OCI-LY3 (cell line): ENCODE measurements around the gene PARD3B.

ENCODE experiments used
- H2AFZ ChIP-seq: fragments of 200-600, 300-600 bp; shearing (Covaris generic); 2 replicates; pipeline ENCODE4 v1.6.0; 2014; ENCODE audit warnings: antibody characterized with exemption, low read depth, low read length
- H3K27ac ChIP-seq: fragments of 200-600, 300-600 bp; sonication (generic); 2 replicates; pipeline ENCODE4 v1.5.1; 2014; ENCODE audit warnings: mild to moderate bottlenecking, low read length, moderate library complexity, mixed read lengths
- H3K27me3 ChIP-seq: fragments of 200-600, 300-600 bp; sonication (generic); 2 replicates; pipeline ENCODE4 v1.6.1; 2014; ENCODE audit warnings: low read depth, low read length, mixed read lengths
- H3K36me3 ChIP-seq: fragments of 200-600, 300-600 bp; sonication (generic); replicated peaks from 2 replicates; pipeline ENCODE3; 2014; ENCODE audit warnings: low read depth, low read length, mixed read lengths
- H3K4me1 ChIP-seq: fragments of 300-600, 200-600 bp; sonication (generic); 2 replicates; pipeline ENCODE4 v1.6.1; 2014; ENCODE audit warnings: low read length, mixed read lengths
- H3K4me2 ChIP-seq: fragments of 200-600, 300-600 bp; sonication (generic); 2 replicates; pipeline ENCODE4 v1.6.1; 2014; ENCODE audit warnings: low read length, mixed read lengths
- H3K4me3 ChIP-seq: fragments of 300-600, 200-600 bp; sonication (generic); 2 replicates; pipeline ENCODE4 v1.5.1; 2014; ENCODE audit warnings: antibody characterized with exemption, mild to moderate bottlenecking, low read length, moderate library complexity
- H3K79me2 ChIP-seq: fragments of 300-600, 200-600 bp; shearing (Covaris generic); 2 replicates; pipeline ENCODE4 v1.6.1; 2014; ENCODE audit warnings: mild to moderate bottlenecking, low read length, mixed read lengths
- H3K9ac ChIP-seq: fragments of 300-600, 200-600 bp; shearing (Covaris generic); 2 replicates; pipeline ENCODE4 v1.6.0; 2014; ENCODE audit warnings: mild to moderate bottlenecking, low read length, moderate library complexity
- H3K9me3 ChIP-seq: fragments of 200-600, 300-600 bp; shearing (Covaris generic); 2 replicates; pipeline ENCODE4 v1.6.1; 2014; ENCODE audit warnings: low read length, mixed read lengths; ENCODE audit not compliant: insufficient read depth
- H4K20me1 ChIP-seq: fragments of 200-600, 300-600 bp; sonication (generic); 2 replicates; pipeline ENCODE4 v1.6.1; 2016; ENCODE audit warnings: low read length, mixed read lengths; ENCODE audit not compliant: insufficient read depth
- EZH2phosphoT487 ChIP-seq: fragments of 200-600 bp; shearing (Covaris generic); IDR thresholded peaks from 2 replicates; pipeline ENCODE4 v1.6.1; 2018; ENCODE audit warnings: antibody characterized with exemption, mixed run types, low read depth
- TF ChIP-seq, protein P1 (sequence below): fragments of 200-600, 300-600 bp; sonication (generic); IDR thresholded peaks from 2 replicates; pipeline ENCODE4 v1.5.1; 2014; ENCODE audit warnings: antibody characterized with exemption, low read length, low read depth

PARD3B gene

DNA sequence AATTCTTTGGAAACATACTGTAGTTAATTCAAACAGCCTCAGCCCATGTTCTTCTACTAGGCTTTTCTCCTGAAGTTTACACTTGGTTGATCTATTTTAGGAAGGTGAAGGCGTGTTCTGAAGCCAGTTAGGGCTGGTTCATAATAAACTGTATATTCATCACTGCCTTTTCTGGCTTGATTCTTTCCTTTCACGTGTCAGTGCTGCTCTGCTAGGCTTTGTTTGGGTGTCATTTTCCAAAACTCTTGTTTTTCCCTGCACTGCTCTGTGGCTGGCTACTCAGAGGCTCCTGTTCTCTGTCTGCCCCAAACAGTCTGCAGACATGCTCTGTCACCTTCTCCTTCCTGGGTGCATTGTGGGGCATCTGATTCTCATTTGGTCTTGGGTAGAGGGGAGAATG, 136.1 kb downstream of the PARD3B start:
- H3K4me1 ChIP-seq: no peaks in the 10 kb centered on the region
- H3K9me3 ChIP-seq: no peaks in the 10 kb centered on the region
- no peak overlapping the region for H3K9ac ChIP-seq
- H3K27me3 ChIP-seq: no peaks in the 10 kb centered on the region
- no peaks in the 10 kb centered on the region for H4K20me1 ChIP-seq
- TF ChIP-seq, protein P1, sequence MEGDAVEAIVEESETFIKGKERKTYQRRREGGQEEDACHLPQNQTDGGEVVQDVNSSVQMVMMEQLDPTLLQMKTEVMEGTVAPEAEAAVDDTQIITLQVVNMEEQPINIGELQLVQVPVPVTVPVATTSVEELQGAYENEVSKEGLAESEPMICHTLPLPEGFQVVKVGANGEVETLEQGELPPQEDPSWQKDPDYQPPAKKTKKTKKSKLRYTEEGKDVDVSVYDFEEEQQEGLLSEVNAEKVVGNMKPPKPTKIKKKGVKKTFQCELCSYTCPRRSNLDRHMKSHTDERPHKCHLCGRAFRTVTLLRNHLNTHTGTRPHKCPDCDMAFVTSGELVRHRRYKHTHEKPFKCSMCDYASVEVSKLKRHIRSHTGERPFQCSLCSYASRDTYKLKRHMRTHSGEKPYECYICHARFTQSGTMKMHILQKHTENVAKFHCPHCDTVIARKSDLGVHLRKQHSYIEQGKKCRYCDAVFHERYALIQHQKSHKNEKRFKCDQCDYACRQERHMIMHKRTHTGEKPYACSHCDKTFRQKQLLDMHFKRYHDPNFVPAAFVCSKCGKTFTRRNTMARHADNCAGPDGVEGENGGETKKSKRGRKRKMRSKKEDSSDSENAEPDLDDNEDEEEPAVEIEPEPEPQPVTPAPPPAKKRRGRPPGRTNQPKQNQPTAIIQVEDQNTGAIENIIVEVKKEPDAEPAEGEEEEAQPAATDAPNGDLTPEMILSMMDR: no peak
- no peak for TF ChIP-seq EZH2phosphoT487
- no peaks in the 10 kb centered on the region for H3K36me3 ChIP-seq
- H3K4me2 ChIP-seq: no peak overlapping the region
- H2AFZ ChIP-seq: no peak overlapping the region
- no peak overlapping the region for H3K27ac ChIP-seq
- no peaks in the 10 kb centered on the region for H3K79me2 ChIP-seq
- H3K4me3 ChIP-seq: no peak overlapping the region

DNA sequence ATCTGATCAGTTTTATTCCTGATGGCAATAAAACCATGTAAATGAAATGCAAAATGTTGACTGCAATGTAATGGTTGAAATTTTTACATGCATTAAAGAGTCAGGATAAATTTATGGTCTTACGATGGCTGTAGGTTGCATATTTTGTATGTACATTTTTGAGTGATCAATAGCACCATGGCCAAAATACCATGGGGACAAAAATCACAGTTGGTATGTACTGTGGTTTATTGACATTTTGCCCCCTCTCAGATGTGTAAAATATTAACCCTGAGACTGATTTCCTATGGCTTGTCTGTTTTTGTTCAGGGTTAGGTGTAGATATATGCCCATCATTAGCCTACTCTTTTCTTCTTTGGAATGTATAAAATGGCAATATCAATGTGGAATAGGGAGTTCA, 138.1 kb downstream of the PARD3B start:
- Histone ChIP-seq H2AFZ (no peak overlapping the region), H3K9ac (no peak overlapping the region), H3K27me3 (no peaks in the 10 kb centered on the region), H3K4me2 (no peak overlapping the region), H4K20me1 (no peaks in the 10 kb centered on the region), H3K9me3 (no peaks in the 10 kb centered on the region), H3K79me2 (no peaks in the 10 kb centered on the region), H3K4me3 (no peak overlapping the region), H3K4me1 (no peaks in the 10 kb centered on the region), H3K27ac (no peak overlapping the region), H3K36me3 (no peaks in the 10 kb centered on the region)
- no peak for TF ChIP-seq EZH2phosphoT487
- TF ChIP-seq, protein P1: no peak

DNA sequence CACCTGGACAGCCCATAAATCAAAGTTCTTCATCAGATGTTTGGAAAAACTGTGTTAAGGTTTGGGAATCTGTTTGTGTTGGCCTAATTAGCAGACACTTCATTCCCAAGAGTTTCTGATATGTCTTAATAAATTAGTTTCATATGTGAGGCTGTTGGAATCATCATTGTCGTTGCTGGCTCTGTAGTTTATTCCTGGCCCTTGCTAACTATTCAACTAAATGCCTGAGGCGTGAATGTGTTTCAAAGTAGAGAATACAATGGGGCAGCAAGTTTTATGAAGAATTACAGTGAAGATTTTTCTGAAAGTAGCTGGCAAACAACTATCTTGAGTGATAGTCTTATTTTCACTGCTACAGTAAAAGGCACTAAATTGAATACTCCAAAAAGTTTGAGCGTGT, 141.1 kb downstream of the PARD3B start:
- no peaks in the 10 kb centered on the region for H4K20me1 ChIP-seq
- H3K79me2 ChIP-seq: no peaks in the 10 kb centered on the region
- no peak overlapping the region for H3K9ac ChIP-seq
- no peak overlapping the region for H3K27ac ChIP-seq
- no peaks in the 10 kb centered on the region for H3K27me3 ChIP-seq
- no peaks in the 10 kb centered on the region for H3K36me3 ChIP-seq
- no peaks in the 10 kb centered on the region for H3K9me3 ChIP-seq
- H2AFZ ChIP-seq: no peak overlapping the region
- H3K4me2 ChIP-seq: no peak overlapping the region
- H3K4me1 ChIP-seq: no peaks in the 10 kb centered on the region
- H3K4me3 ChIP-seq: no peak overlapping the region
- no peak for TF ChIP-seq EZH2phosphoT487
- TF ChIP-seq, protein P1: no peak

DNA sequence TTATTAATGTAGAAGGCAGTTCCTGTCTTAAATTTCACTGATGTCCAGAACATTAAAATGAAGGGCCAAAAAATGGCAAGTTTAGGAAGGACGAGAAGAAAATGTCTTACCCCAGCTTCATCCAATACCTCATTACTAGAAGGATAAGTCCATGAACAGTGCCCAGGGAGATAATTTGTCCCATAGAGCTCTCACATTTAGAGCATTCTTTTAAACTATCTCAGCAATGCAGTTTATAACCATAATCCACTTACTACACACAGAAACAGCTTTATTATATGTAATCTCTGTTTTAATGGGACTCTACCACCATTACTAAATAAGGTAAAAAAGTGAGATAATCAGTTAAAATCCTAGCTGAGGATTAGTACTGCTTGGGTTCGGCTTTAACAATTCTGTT, 142.5 kb downstream of the PARD3B start:
- H3K36me3 ChIP-seq: no peaks in the 10 kb centered on the region
- no peaks in the 10 kb centered on the region for H4K20me1 ChIP-seq

More for the DNA sequence above, 142.5 kb downstream of the PARD3B start:
- H3K79me2 ChIP-seq: no peaks in the 10 kb centered on the region
- no peak overlapping the region for H3K27ac ChIP-seq
- H3K4me3 ChIP-seq: no peak overlapping the region
- peaks cover 2% of the 10 kb centered on the region; the same call in 1 of the 2 replicates for H3K4me1 ChIP-seq
- H3K9me3 ChIP-seq: no peaks in the 10 kb centered on the region
- H2AFZ ChIP-seq: no peak overlapping the region
- no peaks in the 10 kb centered on the region for H3K27me3 ChIP-seq
- H3K9ac ChIP-seq: no peak overlapping the region
- TF ChIP-seq, protein P1: no peak
- TF ChIP-seq EZH2phosphoT487: no peak
- no peak overlapping the region for H3K4me2 ChIP-seq
